ENCODE results near the gene ANXA6. TPM values are rescaled to one million over a fixed set of nuclear protein-coding genes. Genes with fewer than 3 reads are reported as not detected.

The ANXA6 gene
- total RNA-seq, 1 donor from 2014 or later = 224 TPM

GRCh38 chr5:151081431-151082281, 75.9 kb downstream of the ANXA6 start:
- H3K36me3 Mint-ChIP-seq (ENCODE audit: low read depth, unreplicated experiment) = peaks cover 19% of the 10 kb centered on the region
- peaks cover 14% of the 10 kb centered on the region for H3K27me3 Mint-ChIP-seq (ENCODE audit: unreplicated experiment)
- no peak for DNase-seq (ENCODE audit: low spot score)
- peaks cover 32% of the 10 kb centered on the region for H3K4me1 Mint-ChIP-seq (ENCODE audit: unreplicated experiment)
- TF ChIP-seq CTCF (IDR thresholded peaks at IDR 0.05; ENCODE audit: unreplicated experiment) = no peak
- peak overlapping the region; percentile 92 for H3K4me3 Mint-ChIP-seq (ENCODE audit: unreplicated experiment)
- H3K27ac Mint-ChIP-seq (ENCODE audit: unreplicated experiment) = peak overlapping the region; percentile 97
- no peaks in the 10 kb centered on the region for H3K9me3 Mint-ChIP-seq (ENCODE audit: unreplicated experiment)

GRCh38 chr5:151080613-151081430, 76.8 kb downstream of the ANXA6 start, which contains the start of gene TNIP1:
Gene TNIP1 (minus strand): TSS chr5:151081034. CDS start chr5:151065095, 15,939 bp downstream.
- Mint-ChIP-seq H3K9me3 (ENCODE audit: unreplicated experiment) (no peaks in the 10 kb centered on the region), H3K27me3 (ENCODE audit: unreplicated experiment) (peaks cover 14% of the 10 kb centered on the region), H3K27ac (ENCODE audit: unreplicated experiment) (peak within 1 kb of the TSS; percentile 97), H3K36me3 (ENCODE audit: low read depth, unreplicated experiment) (peaks cover 21% of the 10 kb centered on the region), H3K4me3 (ENCODE audit: unreplicated experiment) (peak within 1 kb of the TSS; percentile 92), H3K4me1 (ENCODE audit: unreplicated experiment) (peaks cover 27% of the 10 kb centered on the region)
- DNase-seq (ENCODE audit: low spot score) = peak; percentile 86
- TF ChIP-seq CTCF (IDR thresholded peaks at IDR 0.05; ENCODE audit: unreplicated experiment) = no peak

- H3K27ac Mint-ChIP-seq (ENCODE audit: unreplicated experiment) = peak overlapping the region; percentile 4
Measured at GRCh38 chr5:151079838-151080612, 77.6 kb downstream of the ANXA6 start.

More at GRCh38 chr5:151079838-151080612, 77.6 kb downstream of the ANXA6 start:
- peaks cover 27% of the 10 kb centered on the region for H3K4me1 Mint-ChIP-seq (ENCODE audit: unreplicated experiment)
- H3K9me3 Mint-ChIP-seq (ENCODE audit: unreplicated experiment) = no peaks in the 10 kb centered on the region
- TF ChIP-seq CTCF (IDR thresholded peaks at IDR 0.05; ENCODE audit: unreplicated experiment) = no peak
- peak overlapping the region; percentile 70 for H3K4me3 Mint-ChIP-seq (ENCODE audit: unreplicated experiment)
- H3K27me3 Mint-ChIP-seq (ENCODE audit: unreplicated experiment) = peaks cover 18% of the 10 kb centered on the region
- DNase-seq (ENCODE audit: low spot score) = no peak
- H3K36me3 Mint-ChIP-seq (ENCODE audit: low read depth, unreplicated experiment) = peaks cover 25% of the 10 kb centered on the region

All from endothelial cell (in vitro differentiated cells).